ENCODE results near the gene ANKRD9.

The ANKRD9 gene

DNA sequence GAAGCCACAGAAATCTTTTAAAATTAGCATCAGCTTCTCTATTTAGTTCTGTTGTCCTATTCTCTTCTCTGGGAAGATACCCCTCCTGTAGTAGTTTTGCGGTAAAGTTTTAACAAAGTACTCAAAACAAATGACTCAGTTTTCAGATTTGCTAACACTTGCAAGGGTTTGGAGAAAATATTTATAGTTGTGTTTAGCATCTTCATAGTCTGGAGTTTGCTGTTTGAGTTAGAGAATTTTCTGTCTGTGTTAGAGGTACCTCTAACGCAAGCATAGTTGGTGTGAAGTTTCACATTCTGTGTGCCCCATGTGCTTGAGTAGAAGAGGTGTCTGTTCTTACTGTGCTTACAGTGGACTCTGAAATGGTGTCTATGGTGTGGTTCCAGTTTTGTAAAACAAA is 36.0 kb downstream of the ANKRD9 start:
- ChIA-PET CTCF (no interaction called here), POLR2A (no interaction called here)
- TF ChIP-seq, protein P1, sequence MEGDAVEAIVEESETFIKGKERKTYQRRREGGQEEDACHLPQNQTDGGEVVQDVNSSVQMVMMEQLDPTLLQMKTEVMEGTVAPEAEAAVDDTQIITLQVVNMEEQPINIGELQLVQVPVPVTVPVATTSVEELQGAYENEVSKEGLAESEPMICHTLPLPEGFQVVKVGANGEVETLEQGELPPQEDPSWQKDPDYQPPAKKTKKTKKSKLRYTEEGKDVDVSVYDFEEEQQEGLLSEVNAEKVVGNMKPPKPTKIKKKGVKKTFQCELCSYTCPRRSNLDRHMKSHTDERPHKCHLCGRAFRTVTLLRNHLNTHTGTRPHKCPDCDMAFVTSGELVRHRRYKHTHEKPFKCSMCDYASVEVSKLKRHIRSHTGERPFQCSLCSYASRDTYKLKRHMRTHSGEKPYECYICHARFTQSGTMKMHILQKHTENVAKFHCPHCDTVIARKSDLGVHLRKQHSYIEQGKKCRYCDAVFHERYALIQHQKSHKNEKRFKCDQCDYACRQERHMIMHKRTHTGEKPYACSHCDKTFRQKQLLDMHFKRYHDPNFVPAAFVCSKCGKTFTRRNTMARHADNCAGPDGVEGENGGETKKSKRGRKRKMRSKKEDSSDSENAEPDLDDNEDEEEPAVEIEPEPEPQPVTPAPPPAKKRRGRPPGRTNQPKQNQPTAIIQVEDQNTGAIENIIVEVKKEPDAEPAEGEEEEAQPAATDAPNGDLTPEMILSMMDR (IDR thresholded peaks at IDR 0.05; ENCODE audit: control extremely low read depth, extremely low read depth, low read depth, missing control alignments) = no peak
- no peak for DNase-seq (ENCODE audit: extremely low spot score)

DNA sequence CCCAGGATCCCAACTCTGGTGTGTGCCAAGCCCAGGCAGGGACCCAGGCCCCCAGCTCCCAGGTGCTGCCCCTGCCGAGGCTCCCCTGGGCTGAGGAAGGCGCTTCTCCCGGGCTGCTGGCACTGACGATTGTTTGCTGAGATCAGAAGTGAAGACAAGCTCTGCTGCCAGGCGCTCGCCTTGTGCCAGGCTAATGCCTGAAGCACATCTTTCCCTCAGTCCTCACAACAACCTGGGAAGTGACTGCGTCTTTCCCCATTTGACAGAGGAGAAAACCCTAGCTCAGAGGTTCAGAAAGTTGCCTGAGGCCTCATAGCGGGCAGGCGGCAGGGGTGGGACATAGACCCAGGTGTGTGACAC is 36.8 kb downstream of the ANKRD9 start:
- POLR2A ChIA-PET = no interaction called here
- CTCF ChIA-PET = interaction anchor here (0.9 to 1.4 kb wide), 2 partner anchors 13 to 52 kb away, joined by 3 to 6 read pairs; no protein-coding TSS in a partner anchor
- TF ChIP-seq, protein P1 (IDR thresholded peaks at IDR 0.05; ENCODE audit: control extremely low read depth, extremely low read depth, low read depth, missing control alignments) = no peak
- DNase-seq (ENCODE audit: extremely low spot score) = no peak

DNA sequence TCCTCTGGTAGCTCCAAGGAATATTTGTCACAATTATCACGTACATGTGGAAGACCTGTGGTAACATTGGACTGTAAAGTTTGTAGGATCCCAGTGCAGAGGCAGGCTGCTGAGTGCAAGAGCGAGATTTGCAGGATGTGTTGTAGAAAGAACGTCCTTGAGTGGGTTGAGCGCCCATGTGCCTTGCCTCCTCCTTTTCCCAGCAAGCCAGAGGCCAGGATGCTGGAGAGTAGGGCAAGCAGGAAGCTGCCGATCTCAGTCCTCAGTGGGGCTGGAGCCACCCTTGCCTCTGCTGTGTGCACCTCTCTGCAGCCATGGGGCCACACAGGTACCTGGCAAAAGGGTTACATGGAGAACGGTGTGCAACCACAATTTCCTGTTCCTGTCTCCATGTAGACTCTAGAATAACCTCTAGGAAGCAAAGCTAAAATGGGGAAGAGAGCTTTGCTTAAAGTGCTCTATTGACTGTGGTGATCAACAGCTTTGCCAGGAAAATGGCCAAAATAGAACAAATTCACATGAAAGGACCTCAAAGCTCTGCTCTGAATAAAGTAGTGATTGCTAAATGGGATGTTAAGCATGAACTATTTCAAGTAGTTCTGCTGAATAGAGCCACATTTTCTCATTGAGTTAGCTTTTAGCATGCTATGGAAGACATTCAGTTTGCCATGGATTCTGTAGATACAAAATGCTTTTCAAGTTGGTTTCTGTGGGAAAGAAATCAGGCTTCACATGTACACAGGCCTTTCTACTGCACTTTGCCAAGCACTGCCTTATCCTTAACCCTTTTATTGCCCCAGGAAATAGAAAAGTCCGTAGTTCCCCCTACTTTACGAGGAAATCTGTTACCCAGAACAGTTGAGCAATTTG is 37.4 kb downstream of the ANKRD9 start:
- TF ChIP-seq, protein P1 (IDR thresholded peaks at IDR 0.05; ENCODE audit: control extremely low read depth, extremely low read depth, low read depth, missing control alignments) = no peak
- DNase-seq (ENCODE audit: extremely low spot score) = no peak
- ChIA-PET CTCF (interaction anchor here (0.9 to 1.4 kb wide), 3 partner anchors 10 to 53 kb away, joined by 3 to 6 read pairs (median 3); no protein-coding TSS in a partner anchor), POLR2A (no interaction called here)

DNA sequence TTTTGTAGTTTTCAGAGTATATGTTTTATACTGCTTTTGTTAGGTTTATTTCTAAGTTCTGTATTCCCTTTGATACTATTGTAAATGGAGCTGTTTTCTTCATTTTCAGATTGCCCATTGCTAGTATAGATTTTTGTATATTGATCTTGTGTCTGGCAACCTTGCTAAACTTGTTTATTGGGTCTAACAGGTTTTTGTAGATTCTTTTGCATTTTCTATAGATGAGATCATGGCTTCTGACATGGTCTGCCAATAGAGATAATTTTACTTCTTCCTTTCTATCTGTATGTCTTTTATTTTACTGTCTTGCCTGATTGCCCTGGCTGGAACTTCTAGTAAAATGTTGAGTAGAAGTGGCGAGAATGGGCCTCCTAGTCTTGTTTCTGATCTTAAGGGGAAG is 40.3 kb downstream of the ANKRD9 start:
- ChIA-PET CTCF (interaction anchor here (0.8 to 1.2 kb wide), 2 partner anchors 8 to 12 kb away, joined by 3 to 4 read pairs; no protein-coding TSS in a partner anchor), POLR2A (no interaction called here)
- TF ChIP-seq, protein P1 (IDR thresholded peaks at IDR 0.05; ENCODE audit: control extremely low read depth, extremely low read depth, low read depth, missing control alignments) = no peak
- no peak for DNase-seq (ENCODE audit: extremely low spot score)

DNA sequence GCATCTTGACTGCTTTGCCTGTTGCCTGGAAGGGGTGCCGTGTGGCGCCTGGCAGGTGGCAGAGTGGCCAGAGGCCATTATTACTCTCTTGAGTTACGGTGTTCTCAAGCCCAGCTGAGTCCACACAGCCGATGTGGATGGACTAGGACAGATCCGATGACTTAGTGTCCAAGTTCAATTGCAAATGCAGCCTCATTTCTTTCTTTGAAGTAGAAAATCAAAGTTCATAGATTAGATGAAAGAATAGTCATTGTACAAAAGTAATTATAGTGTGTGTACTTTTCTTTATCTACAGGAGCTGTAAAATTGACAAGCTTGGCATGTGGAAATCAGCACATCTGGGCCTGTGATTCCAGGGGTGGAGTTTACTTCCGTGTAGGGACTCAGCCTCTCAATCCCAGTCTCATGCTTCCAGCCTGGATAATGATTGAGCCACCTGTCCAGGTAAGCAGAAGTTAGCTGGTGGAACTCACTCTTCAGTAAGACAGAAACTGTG is 44.7 kb downstream of the ANKRD9 start:
- TF ChIP-seq, protein P1 (IDR thresholded peaks at IDR 0.05; ENCODE audit: control extremely low read depth, extremely low read depth, low read depth, missing control alignments) = no peak
- ChIA-PET POLR2A (no interaction called here), CTCF (interaction anchor here (1.2 kb wide), 1 partner anchor 26 kb away, joined by 6 read pairs; no protein-coding TSS in a partner anchor)
- DNase-seq (ENCODE audit: extremely low spot score) = no peak

DNA sequence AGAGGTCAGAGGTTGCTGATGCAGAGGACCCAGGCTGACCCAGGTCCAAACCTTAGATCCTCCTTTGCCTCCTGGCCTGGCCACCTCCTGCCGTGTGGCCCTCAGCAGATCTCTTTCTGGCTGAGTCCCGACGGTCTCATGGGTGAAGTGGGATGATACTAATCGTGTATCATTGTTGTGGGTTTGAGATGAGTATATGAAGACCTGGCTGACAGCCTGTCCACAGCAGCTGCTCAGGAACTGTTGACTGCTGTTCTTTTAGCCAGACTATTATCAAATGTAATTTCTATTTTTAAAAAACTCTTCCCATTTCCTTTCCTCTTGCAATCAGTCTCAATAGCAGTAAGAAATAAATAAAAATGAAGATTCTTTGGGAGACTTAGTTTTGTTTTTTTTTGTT is 45.6 kb downstream of the ANKRD9 start:
- TF ChIP-seq, protein P1 (IDR thresholded peaks at IDR 0.05; ENCODE audit: control extremely low read depth, extremely low read depth, low read depth, missing control alignments) = no peak

More for the DNA sequence above, 45.6 kb downstream of the ANKRD9 start:
- DNase-seq (ENCODE audit: extremely low spot score) = no peak
- ChIA-PET POLR2A (no interaction called here), CTCF (interaction anchor here (1.2 kb wide), 1 partner anchor 25 kb away, joined by 6 read pairs; no protein-coding TSS in a partner anchor)

Measured in GM10248 (cell line).